HG02870 (cell line): ENCODE data around the gene AP2B1.
"Not testable (repeated sequence)": the region's sequence is repeated elsewhere in the genome, so short reads cannot be mapped to it uniquely, and the experiment has no call there.

Source experiments
- ATAC-seq: cut with Tn5 transposase; IDR thresholded peaks from one replicate; pipeline ENCODE4 v1.9.1; 2021; ENCODE audit warnings: mild to moderate bottlenecking, moderate library complexity; ENCODE audit not compliant: unreplicated experiment

Gene AP2B1

DNA sequence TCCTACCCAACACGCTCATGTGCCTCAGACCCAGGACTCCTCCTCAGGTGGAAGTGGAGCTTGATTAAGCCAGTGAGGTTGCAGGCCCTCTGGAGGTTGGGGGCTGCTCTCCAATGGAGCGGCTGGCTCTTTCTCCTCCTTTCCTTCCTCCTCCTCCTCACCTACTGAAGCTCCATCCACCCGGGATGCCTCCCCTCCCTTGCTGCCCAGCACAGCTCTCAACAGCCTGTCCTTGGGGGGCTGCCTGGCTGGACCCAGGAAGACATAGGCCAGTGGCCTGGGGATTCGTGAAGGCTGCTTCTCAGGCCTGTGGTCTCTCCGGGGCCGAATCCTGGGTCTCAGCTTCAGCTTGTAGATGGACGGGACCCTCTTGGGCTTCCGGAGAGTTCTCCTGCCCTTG lies 157.7 kb downstream of the AP2B1 start:
- no peak for ATAC-seq

DNA sequence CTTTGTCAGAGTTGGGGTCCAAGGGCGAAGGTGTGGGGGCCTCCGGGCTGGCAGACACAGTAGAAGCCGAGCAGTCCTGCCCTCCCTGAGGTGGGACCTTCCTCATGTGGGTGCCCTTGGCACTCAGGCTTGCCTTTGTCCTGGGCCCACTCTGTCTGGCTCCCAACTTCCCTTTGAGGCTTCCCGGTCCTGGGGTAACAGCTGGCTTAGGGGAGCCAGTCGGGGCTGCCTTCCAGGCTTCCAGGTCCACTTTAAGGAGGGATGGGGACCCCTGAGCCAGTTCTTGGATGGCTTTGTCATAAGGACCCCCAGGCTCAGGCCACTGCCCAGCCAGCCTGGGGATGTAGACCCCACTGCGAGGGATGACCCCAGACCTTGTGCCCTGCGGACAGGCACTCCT lies 158.1 kb downstream of the AP2B1 start:
- no peak for ATAC-seq

DNA sequence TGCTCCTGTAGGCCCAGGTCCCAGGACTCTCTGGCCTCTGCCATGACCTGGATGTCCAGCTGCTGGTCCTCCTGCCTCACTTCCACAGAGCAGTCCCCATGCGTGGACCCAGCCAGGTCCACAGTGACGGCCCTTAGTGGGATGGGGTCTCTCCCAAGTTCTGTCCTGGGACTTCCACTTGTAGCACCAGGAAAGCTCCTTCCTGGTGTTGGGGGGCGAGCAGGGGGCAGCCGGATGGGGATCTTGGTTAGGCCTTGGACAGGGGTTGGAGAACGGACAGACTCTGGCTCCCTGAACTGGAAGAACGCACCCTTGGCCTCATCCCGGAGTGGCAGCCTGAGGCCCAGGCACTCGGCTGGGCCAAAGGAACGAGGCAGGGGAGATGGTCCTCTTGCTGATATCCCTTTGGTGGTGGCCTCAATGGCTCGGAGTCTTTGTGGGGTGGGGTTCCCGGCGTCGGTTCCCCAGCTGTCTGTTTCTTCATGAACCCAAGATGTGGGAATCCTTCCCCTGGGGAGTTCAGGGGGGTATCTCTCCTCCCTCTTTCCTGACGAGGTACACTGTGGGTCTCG lies 158.7 kb downstream of the AP2B1 start:
- no peak for ATAC-seq

DNA sequence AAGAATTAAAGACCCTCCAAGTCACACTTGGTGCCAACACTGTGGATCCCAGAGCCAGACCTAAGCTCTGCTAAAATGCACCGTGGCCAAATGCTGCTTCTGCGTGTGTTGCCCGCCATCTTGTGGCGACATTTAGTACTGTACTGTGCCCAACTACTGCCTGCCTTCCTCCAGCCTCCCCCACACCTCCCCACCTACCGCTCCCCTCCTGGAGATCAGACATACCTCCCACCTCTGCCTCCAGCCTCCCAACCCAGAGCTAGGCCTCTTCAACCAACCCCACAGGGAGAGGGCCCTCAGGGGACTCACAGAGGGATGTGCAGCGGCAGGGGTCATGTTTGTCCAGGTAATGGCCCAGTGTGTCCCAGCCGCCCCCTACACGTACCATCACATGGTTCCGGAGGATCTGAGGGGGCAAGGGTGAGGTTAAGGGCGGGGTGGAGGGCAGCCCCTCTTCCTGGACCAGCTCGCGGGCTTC lies 160.5 kb downstream of the AP2B1 start:
- ATAC-seq = no peak

DNA sequence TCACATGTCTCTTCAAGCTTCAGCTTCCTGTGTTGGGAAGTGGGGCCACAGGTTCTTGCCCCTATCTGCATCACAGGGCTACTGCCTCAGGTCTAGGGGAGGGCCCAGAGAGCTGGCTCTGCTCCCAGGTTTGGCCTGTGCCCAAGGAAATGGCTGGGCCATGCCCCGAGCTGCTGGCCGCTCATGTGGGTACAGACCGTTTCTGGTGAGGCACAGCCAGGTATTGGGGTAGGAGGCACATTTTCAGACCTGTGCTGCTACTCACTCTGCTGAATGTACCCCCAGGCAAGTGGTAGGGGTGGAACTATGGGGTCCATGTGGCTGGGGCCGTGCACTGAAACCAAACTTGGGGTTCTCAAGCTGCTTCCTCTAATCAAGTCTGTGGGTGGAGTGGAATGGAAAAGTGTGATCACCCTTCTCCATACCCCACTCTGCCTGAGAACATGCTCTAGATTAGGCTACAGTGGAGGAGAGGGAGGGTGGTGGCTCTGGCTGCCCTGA lies 161.3 kb downstream of the AP2B1 start:
- no peak for ATAC-seq

DNA sequence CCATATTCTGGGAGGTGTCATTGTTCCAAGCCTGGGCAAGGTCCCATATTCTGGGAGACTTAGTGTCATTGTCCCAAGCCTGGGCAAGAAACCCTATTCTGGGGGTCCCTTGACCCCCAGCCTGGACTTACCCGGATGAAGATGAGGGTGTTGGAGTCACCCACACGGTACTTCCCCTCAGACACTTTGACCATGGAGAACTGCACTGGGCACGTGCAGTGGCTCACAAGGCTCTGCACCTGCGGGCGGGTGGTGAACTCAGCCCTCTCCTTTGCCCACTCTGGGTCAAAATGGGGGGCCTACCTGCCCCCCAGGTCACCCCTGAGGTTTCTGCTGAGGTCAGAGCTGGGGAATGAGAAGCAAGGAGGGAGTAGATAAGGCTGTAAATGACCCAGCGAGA lies 161.9 kb downstream of the AP2B1 start:
- no peak for ATAC-seq

DNA sequence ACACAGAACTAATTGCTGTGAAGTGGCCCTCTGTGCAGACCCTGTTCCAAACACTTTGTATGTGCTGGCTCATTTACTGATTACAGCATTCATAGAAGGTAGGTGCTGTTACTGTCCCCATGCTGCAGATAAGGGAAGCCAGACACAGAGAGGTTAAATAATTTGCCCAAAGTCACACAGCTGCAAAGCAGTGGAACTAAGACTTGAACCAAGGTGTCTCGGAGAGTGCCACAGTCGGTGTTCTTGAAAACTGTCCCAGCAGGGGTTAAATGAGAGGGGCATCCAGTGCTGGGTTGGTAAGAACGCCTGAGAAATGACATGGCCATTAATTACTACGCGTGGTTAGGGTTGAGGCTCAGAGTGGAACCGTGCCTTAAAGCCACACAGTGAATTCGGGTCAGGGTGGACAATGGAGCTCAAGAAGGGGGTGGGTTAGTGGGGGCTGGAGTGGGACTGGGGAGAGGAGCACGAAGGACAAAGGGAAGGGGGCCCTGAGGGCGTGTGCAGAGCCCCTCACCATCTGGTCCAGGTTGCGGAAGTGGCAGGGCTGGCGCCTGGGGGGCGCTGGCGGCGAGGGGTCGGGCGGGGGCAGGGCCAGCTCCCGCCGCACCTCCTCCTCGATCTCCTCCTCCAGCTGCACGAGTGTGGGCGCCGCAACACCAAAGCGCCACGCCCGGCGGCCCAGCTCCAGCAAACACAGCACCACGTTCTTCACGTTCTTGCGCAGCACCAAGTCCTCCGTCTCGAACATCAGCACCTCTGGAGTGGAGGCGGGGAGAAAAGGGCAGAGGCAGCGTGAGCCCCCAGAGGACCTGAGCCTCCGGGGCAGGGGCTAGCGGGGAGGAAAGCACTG lies 162.7 kb downstream of the AP2B1 start:
- no peak for ATAC-seq

DNA sequence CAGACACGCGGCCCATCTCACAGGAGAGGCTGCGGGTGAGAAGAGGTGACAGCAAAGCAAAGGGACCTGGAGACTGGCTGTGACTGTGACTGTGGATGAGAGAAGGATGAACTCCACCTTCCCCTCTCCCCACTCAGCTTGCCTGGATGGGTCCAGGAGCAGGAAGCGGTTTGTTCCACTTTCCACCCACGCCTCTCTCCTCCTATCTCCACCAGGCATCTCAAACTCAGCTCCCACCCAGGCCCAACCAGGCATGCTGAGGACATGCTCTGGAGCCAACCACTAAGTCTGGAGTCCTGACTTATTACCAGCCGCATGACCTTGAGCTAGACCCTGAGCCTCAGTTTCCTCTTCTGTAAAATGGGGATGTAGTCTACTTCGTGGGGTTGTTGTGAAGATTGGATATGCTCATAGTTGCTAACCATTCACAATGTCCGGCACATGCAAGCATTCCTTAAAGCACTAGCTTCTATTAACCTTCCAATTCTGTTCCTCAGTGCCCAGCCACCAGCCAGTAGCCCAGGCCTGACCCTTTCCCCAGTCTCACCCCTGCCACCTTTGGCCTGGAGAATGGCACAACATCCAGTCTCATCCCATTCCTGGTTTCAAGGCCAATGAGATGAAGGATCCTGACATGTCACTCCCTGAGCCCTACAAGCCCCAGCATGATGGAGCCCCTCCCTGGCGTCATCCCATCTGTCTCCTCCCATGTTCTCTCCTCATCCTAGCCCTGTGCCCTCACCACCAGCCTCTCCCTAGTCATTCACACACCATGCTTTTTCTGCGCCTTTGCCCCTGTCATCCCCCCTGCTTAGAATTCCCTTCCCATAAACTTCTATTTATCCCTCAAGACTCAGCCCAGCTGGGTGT lies 163.6 kb downstream of the AP2B1 start:
- no peak for ATAC-seq

DNA sequence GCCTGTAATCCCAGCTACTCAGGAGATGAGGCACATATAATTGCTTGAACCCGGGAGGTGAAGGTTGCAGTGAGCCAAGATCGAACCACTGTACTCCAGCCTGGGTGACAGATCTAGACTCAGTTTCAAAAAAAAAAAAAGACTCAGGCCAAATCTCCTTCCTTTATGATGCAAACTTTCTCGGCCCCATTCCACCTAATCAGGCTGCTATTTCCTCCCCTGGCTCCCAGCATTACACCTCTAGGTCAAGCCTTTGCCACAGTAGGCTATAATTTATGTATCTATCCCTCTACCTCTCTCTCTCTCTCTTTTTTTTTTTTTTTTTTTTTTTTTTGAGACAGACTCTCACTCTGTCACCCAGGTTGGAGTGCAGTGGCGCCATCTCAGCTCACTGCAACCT lies 164.4 kb downstream of the AP2B1 start:
- not testable (repeated sequence) for ATAC-seq

DNA sequence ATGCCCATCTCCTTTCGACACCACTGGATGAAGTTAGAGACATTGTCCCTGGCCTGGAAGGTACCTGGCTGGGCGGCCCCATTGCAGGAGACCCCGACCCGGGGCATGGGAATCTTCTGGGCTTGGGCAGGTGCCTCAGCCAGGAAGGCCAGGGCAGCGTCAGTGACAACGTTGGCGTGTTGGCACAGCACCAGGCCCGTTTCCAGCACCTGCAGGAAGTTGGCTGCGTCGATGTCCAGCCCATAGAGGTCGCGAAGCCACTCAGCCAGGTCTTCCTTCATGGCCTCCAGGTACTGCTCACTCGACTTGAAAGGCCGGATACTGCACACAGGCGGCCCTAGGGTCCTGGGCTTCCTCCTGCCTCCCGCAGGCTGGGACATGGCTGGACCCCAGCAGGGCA lies 165.3 kb downstream of the AP2B1 start:
- no peak for ATAC-seq

DNA sequence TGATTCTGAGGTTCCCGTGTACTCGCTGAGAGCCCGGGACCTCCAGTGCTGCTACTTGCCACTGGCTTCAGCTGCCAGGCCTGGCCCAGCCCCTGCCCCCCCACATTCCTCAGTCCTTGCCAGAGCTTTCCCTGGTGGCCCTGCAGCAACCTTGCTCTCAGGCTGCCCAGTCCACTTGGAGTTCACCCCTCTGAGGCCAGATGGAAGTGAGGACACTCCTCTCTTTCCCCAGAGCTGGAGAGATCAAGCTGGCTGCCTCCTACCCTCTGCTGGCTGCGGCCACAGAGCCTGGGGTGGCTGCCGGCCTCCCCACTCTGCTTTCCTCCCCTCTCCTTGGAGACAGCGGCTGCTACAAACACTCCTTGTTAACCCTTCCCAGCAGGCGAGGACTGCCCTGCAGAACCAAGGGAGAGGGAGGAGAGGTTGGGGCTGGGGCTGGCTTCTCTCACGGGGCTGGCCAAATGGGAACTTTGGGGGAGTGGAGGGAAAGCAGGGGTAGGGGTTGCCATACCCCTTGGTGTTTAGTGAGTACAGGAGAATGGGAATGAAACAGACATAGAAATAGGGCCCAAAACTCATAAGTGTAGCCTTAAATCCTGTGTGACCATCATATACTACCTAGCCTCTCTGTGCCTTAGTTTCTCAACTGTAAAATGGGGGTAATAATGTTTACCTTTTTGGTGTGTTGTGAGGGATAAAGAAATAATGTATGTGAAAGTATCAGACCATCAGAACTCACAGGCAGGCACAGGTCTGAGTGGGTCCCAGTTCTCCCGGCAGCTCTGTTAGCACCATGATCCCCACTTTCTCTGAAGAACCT lies 166.0 kb downstream of the AP2B1 start, which contains the start of gene GAS2L2:
TSS of gene GAS2L2 (minus strand) at position 295 of the 820 bp plus-strand sequence. CDS start 389 bp downstream, outside the sequence.
- ATAC-seq = no peak

DNA sequence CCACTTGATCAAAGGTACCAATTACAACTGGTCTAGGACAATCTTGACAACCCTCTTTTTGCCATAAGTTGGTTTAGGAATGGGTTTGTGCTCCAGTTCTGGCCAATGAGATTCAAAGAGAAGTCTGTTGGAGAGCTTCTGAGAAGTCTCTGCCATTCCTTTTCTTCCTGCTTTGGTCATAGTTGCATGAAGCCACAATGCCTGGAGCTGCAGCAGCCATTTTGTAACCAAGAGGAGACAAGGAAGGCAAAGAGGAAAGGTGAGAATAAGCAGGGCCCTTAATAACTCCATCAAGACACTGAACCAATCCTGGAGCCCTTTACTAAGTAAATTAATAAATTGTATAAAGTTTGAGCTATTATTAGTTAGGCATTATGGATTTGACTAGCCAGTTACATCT lies 170.1 kb downstream of the AP2B1 start:
- ATAC-seq = no peak

DNA sequence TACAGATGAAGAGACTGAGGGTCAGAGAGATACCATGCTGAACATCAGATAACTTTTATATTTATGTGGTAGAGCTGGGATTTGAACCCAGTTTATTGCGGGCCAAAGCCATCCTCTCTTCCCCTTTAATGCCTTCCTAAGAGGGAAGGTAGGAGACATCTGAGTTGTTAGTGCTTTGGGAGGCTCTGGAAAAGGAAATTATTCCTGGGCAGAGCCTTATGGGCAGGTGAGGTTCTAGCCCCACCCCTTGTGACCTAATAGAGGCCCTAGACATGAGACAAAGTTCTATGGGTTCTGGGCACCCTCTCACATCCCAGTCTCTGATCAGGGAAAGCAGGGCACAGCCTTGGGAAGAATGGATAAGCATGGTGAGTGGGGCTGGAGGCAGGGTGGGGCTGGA lies 173.5 kb downstream of the AP2B1 start, which contains the start of gene C17orf50:
TSS of gene C17orf50 (plus strand) at position 301 of the 400 bp plus-strand sequence. CDS start at position 356, 55 bp downstream.
- no peak for ATAC-seq

DNA sequence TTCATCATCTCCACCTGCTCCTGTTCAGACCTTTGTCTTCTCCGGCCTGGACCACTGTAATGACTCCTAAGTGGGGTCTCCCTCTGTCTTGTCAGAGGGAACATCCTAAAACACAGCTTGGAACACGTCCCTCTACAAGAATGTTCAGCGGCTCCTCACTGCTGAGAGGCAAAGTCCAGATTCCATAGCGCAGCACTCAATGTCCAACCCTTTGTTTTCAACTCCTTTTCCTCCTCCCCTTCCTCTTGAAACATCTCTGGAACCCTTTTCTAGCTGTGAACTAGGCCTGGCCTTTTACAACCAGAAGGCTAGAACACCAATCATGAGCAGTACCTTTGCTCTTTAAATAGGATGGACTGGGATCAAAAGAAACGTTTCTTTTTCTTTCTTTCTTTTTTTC lies 174.5 kb downstream of the AP2B1 start:
- no peak for ATAC-seq

DNA sequence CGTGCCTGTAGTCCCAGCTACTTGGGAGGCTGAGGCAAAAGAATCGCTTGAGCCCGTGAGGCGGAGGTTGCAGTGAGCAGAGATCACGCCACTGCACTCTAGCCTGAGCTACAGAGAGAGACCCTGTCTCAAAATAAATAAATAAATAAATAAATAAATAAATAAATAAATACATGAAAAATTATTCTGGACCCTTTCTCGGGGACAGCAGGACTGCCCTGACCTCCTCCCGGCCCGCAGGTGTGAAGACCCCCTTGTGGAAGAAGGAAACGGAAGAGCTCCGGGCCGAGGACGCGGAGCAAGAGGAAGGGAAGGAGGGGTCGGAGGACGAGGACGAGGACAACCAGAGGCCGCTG lies 176.6 kb downstream of the AP2B1 start:
- no peak for ATAC-seq

DNA sequence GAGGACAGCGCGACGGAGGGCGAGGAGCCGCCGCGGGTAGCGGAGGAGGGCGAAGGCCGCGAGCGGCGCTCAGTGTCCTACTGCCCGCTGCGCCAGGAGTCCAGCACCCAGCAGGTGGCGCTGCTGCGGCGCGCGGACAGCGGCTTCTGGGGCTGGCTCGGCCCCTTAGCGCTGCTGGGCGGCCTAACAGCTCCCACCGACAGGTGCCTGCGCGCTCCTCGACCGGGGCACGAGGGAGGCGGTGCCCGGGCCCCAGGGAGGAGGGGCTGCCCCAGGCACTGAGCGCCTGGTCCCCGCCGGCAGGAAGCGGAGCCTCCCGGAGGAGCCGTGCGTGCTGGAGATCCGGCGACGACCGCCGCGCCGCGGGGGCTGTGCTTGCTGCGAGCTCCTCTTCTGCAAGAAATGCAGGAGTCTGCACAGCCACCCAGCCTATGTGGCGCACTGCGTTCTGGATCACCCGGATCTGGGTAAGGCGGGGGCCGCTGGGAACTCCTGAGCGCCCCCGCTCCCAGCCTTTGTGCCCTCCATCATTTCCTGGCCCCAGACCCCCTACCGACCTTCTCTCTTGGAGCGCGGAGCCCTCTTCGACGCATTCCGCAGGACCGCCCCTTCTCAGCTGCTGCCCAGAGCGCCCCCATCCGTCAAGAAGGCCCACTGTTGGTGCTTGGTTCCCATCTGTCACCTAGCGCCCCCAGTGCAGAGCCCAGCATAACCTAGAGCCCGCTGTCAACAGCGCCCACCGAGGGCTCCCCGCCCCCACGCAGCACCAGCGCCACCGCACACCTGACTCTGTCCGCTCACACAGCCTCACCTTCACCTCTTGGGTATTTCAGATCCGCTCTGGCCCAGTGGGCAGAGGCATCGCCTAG lies 177.2 kb downstream of the AP2B1 start:
- peak; percentile 76 for ATAC-seq

DNA sequence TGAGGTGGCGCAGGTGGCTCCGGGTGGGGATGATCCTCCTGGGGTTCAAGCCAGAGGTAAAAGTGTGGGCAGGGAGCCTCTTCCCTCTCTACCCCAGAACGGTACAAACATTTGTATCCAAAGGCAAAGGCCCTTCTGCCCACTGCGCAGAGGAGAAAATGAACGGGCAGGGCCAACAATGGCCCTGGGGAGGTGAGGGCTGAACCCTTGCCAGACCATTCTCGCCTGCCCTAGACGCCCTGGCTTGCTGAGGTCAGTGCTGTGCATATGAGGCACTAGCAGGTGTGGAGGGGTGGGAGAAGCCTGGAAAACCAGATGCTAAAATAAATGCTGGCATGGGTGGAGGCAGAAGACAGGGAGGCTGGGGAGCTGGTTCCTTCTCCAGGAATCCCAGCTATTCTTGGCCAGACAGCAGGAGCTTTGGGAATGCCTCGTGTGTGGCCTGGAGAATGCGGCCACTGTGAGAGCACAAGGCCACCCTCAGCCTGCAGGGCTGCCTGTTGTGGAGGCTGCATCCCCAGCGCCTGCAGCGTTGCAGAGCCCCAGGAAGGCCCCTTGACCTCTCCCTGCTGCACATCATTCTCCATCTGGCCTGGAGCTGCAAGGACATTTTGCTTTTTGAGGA lies 178.1 kb downstream of the AP2B1 start:
- ATAC-seq = no peak

DNA sequence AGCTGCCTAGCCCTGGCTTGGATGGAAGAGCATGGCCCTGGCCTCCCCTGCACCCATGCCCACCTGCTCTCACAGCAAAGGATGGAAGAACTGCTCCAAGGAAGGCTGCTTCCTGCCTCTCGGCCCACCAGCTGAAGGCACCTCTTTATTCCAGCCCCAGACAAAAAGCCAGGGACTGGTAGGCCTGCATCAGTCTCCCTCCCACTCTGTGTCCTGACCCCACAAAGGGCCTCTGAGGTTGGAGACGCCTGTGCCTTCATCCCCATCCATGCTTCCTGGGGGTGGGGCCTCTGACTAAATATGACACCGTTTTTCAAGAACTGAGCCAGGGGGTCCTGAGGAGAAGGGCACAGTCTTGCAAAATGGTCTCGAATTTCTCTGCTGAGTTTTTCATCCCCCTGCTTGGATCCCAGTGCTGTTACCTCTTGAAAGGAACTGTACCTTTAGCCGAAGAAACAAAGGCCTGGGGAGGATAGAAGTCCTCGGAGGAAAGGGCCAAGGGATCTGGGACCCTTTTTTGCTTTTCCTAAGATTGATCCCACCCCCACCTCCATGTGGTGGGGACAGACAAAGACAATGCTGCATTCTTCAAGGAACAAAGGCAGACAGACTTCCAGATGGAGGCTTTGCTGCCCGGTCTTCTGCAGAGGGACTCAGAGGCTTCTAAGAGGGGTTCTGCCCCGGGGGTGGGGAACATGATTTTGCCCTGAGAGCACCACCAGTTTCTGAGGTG lies 178.8 kb downstream of the AP2B1 start:
- ATAC-seq = no peak
